Chondrocyte (in vitro differentiated cells): ENCODE data around the gene PKMYT1. TPM values are rescaled to one million over a fixed set of nuclear protein-coding genes. Genes with fewer than 3 reads are reported as not detected.

Source experiments
- DNase-seq: peaks from one replicate; pipeline ENCODE4 v3.0.0; 2021; ENCODE audit warnings: mixed read lengths, low spot score
- H3K27ac Mint-ChIP-seq: one replicate; pipeline ENCODE4 v1.8.0; 2021; ENCODE audit warnings: mild to moderate bottlenecking, moderate library complexity, mixed read lengths; ENCODE audit not compliant: unreplicated experiment
- H3K27me3 Mint-ChIP-seq: 2 replicates; pipeline ENCODE4 v1.8.0; 2021; ENCODE audit warnings: low read depth, mixed read lengths
- H3K36me3 Mint-ChIP-seq: 2 replicates; pipeline ENCODE4 v1.8.0; 2021; ENCODE audit warnings: low read depth, mixed read lengths
- H3K4me1 Mint-ChIP-seq: 2 replicates; pipeline ENCODE4 v1.8.0; 2021; ENCODE audit warnings: low read depth, mild to moderate bottlenecking, mixed read lengths
- H3K4me3 Mint-ChIP-seq: one replicate; pipeline ENCODE4 v1.8.0; 2021; ENCODE audit warnings: mild to moderate bottlenecking, moderate library complexity, mixed read lengths; ENCODE audit not compliant: unreplicated experiment
- H3K9me3 Mint-ChIP-seq: 2 replicates; pipeline ENCODE4 v1.8.0; 2021; ENCODE audit warnings: low read depth, mixed read lengths
- CTCF ChIP-seq: fragments of 200-600 bp; sonication (generic); IDR thresholded peaks from 2 replicates; pipeline ENCODE4 v1.5.0; 2021; ENCODE audit warnings: antibody characterized with exemption, mild to moderate bottlenecking, moderate library complexity
- total RNA-seq: library from RNA; stranded (reverse); gene quantifications from 3 replicates; pipeline ENCODE4 v1.2.1, GENCODE V29; 2021

PKMYT1 gene
- total RNA-seq, 1 donor from 2014 or later: 6.2 TPM

DNA sequence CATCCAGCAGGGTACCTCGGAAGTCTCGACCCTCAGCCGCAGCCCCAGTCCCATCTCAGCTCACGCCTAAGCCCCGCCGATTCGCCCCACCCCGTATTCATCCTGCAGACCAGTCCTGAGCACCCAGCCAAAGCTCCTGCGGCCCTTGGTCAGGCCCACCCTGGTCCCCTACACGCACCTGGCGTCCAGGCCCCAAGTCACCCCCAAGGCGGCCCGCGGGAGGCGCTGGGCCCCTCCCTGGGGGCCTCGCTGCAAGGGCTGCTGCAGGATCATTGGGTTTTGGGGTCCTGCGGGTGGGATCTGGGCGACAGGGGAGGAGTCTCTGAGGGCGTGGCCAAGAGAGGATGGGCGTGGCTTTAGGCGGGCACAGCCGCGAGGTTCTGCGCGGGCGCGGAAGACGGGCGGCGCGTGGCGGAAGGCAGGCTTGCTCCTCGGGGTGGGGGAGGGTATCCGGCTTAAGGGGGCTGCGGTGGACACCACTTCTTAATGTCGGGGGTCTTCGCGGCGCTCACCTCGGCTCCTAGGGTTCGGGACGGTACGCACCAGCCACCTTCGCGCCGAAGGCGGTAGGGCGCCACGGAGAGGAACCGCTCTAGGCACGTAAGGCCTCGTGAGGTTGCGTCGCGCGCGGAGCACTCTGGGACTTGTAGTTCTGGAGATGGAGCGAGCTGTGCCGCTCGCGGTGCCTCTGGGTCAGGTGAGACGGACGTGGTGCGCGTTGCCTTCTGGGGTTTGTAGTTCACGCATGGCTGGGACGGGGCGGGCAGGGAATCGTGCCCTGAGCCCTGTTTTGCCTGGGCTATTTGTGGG is 43.6 kb upstream of the PKMYT1 start, which contains the start of the genes HCFC1R1 and THOC6:
HCFC1R1 (minus strand) TSS at position 274 of the 810 bp plus-strand sequence; CDS start at position 273, 1 bp downstream.
THOC6 (plus strand) TSS at position 367 of the 810 bp plus-strand sequence; CDS start at position 659, 292 bp downstream.
- DNase-seq: peak; percentile 99
- Mint-ChIP-seq H3K27me3 (no peaks in the 10 kb centered on the region), H3K4me3 (peak within 1 kb of the TSS; percentile 91), H3K36me3 (peaks cover 18% of the 10 kb centered on the region), H3K27ac (peak within 1 kb of the TSS; percentile 99), H3K9me3 (no peaks in the 10 kb centered on the region), H3K4me1 (peaks cover 29% of the 10 kb centered on the region)
- no peak for TF ChIP-seq CTCF

GRCh38 chr16:3023415-3023668 is 43.1 kb upstream of the PKMYT1 start:
- Mint-ChIP-seq H3K4me1 (peaks cover 29% of the 10 kb centered on the region), H3K36me3 (peaks cover 18% of the 10 kb centered on the region), H3K9me3 (no peaks in the 10 kb centered on the region), H3K27me3 (no peaks in the 10 kb centered on the region), H3K4me3 (peak overlapping the region; percentile 91), H3K27ac (peak overlapping the region; percentile 99)
- peak; percentile 80 for DNase-seq
- no peak for TF ChIP-seq CTCF

- peak overlapping the region; percentile 91 for H3K4me3 Mint-ChIP-seq
- H3K27ac Mint-ChIP-seq: peak overlapping the region; percentile 99
- H3K27me3 Mint-ChIP-seq: no peaks in the 10 kb centered on the region
Measured at GRCh38 chr16:3022684-3023414, 42.6 kb upstream of the PKMYT1 start.

GRCh38 chr16:3022208-3022683 is 42.0 kb upstream of the PKMYT1 start:
- Mint-ChIP-seq H3K4me3 (peak overlapping the region; percentile 91), H3K4me1 (peaks cover 29% of the 10 kb centered on the region), H3K36me3 (peaks cover 18% of the 10 kb centered on the region), H3K27ac (peak overlapping the region; percentile 99), H3K27me3 (no peaks in the 10 kb centered on the region), H3K9me3 (no peaks in the 10 kb centered on the region)
- peak; percentile 96 for DNase-seq
- no peak for TF ChIP-seq CTCF

More at GRCh38 chr16:3022684-3023414, 42.6 kb upstream of the PKMYT1 start:
- Mint-ChIP-seq H3K9me3 (no peaks in the 10 kb centered on the region), H3K4me1 (peaks cover 29% of the 10 kb centered on the region), H3K36me3 (peaks cover 18% of the 10 kb centered on the region)
- DNase-seq: no peak
- TF ChIP-seq CTCF: no peak
